KMS-11 (cell line): Measurements from ENCODE around the gene PABPC1L.
A peak's percentile ranks its signal among the peaks of the same experiment; 100 is the strongest.

ENCODE experiments used
- H2AFZ ChIP-seq: fragments of 200-600 bp; sonication (generic); 2 replicates; pipeline ENCODE4 v1.6.1; 2016; ENCODE audit warnings: antibody characterized with exemption, mixed run types, low read depth
- H3K27ac ChIP-seq: fragments of 200-600 bp; sonication (generic); 2 replicates; pipeline ENCODE4 v1.6.1; 2016; ENCODE audit warnings: mild to moderate bottlenecking, mixed run types
- H3K27me3 ChIP-seq: fragments of 200-600 bp; sonication (generic); 2 replicates; pipeline ENCODE4 v1.6.1; 2017; ENCODE audit warnings: mild to moderate bottlenecking, low read depth, mixed run types, moderate library complexity; ENCODE audit not compliant: insufficient read depth
- H3K36me3 ChIP-seq: fragments of 200-600 bp; sonication (generic); 2 replicates; pipeline ENCODE4 v1.6.1; 2017; ENCODE audit warnings: mild to moderate bottlenecking, mixed run types; ENCODE audit not compliant: insufficient read depth
- H3K4me1 ChIP-seq: fragments of 200-600 bp; sonication (generic); 2 replicates; pipeline ENCODE4 v1.6.1; 2016; ENCODE audit warnings: mild to moderate bottlenecking, low read depth, mixed run types; ENCODE audit not compliant: poor library complexity, severe bottlenecking
- H3K4me2 ChIP-seq: fragments of 200-600 bp; sonication (generic); 2 replicates; pipeline ENCODE4 v1.7.0; 2016; ENCODE audit warnings: mild to moderate bottlenecking, mixed run types
- H3K4me3 ChIP-seq: fragments of 200-600 bp; sonication (generic); IDR thresholded peaks from 2 replicates; pipeline ENCODE4 v1.6.1; 2017; ENCODE audit warnings: low read depth, low read length, mixed read lengths; ENCODE audit not compliant: insufficient read depth
- H3K79me2 ChIP-seq: fragments of 200-600 bp; sonication (generic); 2 replicates; pipeline ENCODE4 v1.6.1; 2016; ENCODE audit warnings: low read depth, mixed run types; ENCODE audit not compliant: insufficient read depth
- H3K9ac ChIP-seq: fragments of 200-600 bp; sonication (generic); 2 replicates; pipeline ENCODE4 v1.6.1; 2016; ENCODE audit warnings: mild to moderate bottlenecking, mixed run types
- H4K20me1 ChIP-seq: fragments of 200-600 bp; sonication (generic); 2 replicates; pipeline ENCODE4 v1.6.1; 2016; ENCODE audit warnings: mild to moderate bottlenecking, mixed run types; ENCODE audit not compliant: insufficient read depth
- CTCF ChIP-seq: fragments of 200-600 bp; sonication (generic); conservative IDR thresholded peaks from 2 replicates; pipeline ENCODE4 v1.6.1; 2017; ENCODE audit warnings: low read depth, mild to moderate bottlenecking, antibody characterized with exemption, low read length, moderate library complexity, mixed read lengths

Gene PABPC1L

GRCh38 chr20:44970243-44970757 lies 60.4 kb downstream of the PABPC1L start:
- H4K20me1 ChIP-seq: no peaks in the 10 kb centered on the region
- peaks cover 21% of the 10 kb centered on the region; the same call in 1 of the 2 replicates for H3K36me3 ChIP-seq
- H3K4me2 ChIP-seq: peak overlapping the region; percentile 96
- H3K9ac ChIP-seq: peak overlapping the region; percentile 26; the same call in 1 of the 2 replicates
- no peak overlapping the region for H2AFZ ChIP-seq
- peaks cover 78% of the 10 kb centered on the region for H3K4me1 ChIP-seq
- no peak for TF ChIP-seq CTCF
- peaks cover 77% of the 10 kb centered on the region for H3K79me2 ChIP-seq
- no peak overlapping the region for H3K4me3 ChIP-seq
- no peaks in the 10 kb centered on the region for H3K27me3 ChIP-seq
- peak overlapping the region; percentile 69 for H3K27ac ChIP-seq

GRCh38 chr20:44973053-44973452 lies 63.2 kb downstream of the PABPC1L start:
- no peaks in the 10 kb centered on the region for H3K27me3 ChIP-seq
- TF ChIP-seq CTCF: no peak
- peaks cover 53% of the 10 kb centered on the region for H3K79me2 ChIP-seq
- H3K36me3 ChIP-seq: peaks cover 21% of the 10 kb centered on the region; the same call in 1 of the 2 replicates
- H3K4me3 ChIP-seq: no peak overlapping the region
- H4K20me1 ChIP-seq: no peaks in the 10 kb centered on the region
- peak overlapping the region; percentile 69; the same call in 1 of the 2 replicates for H3K27ac ChIP-seq
- no peak overlapping the region for H2AFZ ChIP-seq
- H3K9ac ChIP-seq: no peak overlapping the region
- H3K4me2 ChIP-seq: peak overlapping the region; percentile 96
- peaks cover 88% of the 10 kb centered on the region for H3K4me1 ChIP-seq

GRCh38 chr20:44976698-44977097 lies 66.8 kb downstream of the PABPC1L start:
- no peak for TF ChIP-seq CTCF
- Histone ChIP-seq H3K4me2 (no peak overlapping the region), H3K79me2 (peaks cover 40% of the 10 kb centered on the region), H3K27me3 (no peaks in the 10 kb centered on the region), H4K20me1 (no peaks in the 10 kb centered on the region), H3K27ac (no peak overlapping the region), H3K9ac (no peak overlapping the region), H3K4me3 (no peak overlapping the region), H3K4me1 (peaks cover 77% of the 10 kb centered on the region), H3K36me3 (peaks cover 21% of the 10 kb centered on the region; the same call in 1 of the 2 replicates), H2AFZ (no peak overlapping the region)

GRCh38 chr20:44979090-44979621 lies 69.3 kb downstream of the PABPC1L start:
- Histone ChIP-seq H3K36me3 (peaks cover 6% of the 10 kb centered on the region; the same call in 1 of the 2 replicates), H3K9ac (peak overlapping the region; percentile 7), H3K27me3 (no peaks in the 10 kb centered on the region), H3K4me3 (no peak overlapping the region), H4K20me1 (no peaks in the 10 kb centered on the region), H3K4me1 (peaks cover 53% of the 10 kb centered on the region), H2AFZ (no peak overlapping the region), H3K27ac (peak overlapping the region; percentile 67), H3K79me2 (peaks cover 32% of the 10 kb centered on the region; the same call in 1 of the 2 replicates), H3K4me2 (peak overlapping the region; percentile 53)
- TF ChIP-seq CTCF: no peak
